Hepatocyte (in vitro differentiated cells): ENCODE results near the gene ENOX1. TPM values are rescaled to one million over a fixed set of nuclear protein-coding genes. Genes with fewer than 3 reads are reported as not detected.

Experiments
- DNase-seq: peaks from one replicate; pipeline ENCODE4 v3.0.0-alpha.2; 2016; ENCODE audit warnings: low spot score
- H2AFZ ChIP-seq: fragments of 200-600 bp; sonication (generic); 2 replicates; pipeline ENCODE4 v1.6.0; 2016; ENCODE audit warnings: antibody characterized with exemption, mild to moderate bottlenecking
- H3K27ac ChIP-seq: fragments of 200-600 bp; sonication (generic); 2 replicates; pipeline ENCODE4 v1.5.1; 2016; ENCODE audit warnings: mild to moderate bottlenecking
- H3K27me3 ChIP-seq: fragments of 200-600 bp; sonication (generic); 2 replicates; pipeline ENCODE4 v1.6.1; 2016
- H3K36me3 ChIP-seq: fragments of 200-600 bp; sonication (generic); replicated peaks from 2 replicates; pipeline ENCODE4 v1.5.1; 2016; ENCODE audit warnings: low read depth; ENCODE audit not compliant: insufficient read depth
- H3K4me1 ChIP-seq: fragments of 200-600 bp; sonication (generic); 2 replicates; pipeline ENCODE4 v1.5.1; 2016; ENCODE audit warnings: mild to moderate bottlenecking, moderate library complexity; ENCODE audit not compliant: insufficient read depth
- H3K4me2 ChIP-seq: fragments of 200-600 bp; sonication (generic); 2 replicates; pipeline ENCODE4 v1.6.0; 2016
- H3K4me3 ChIP-seq: fragments of 200-600 bp; sonication (generic); 2 replicates; pipeline ENCODE4 v1.5.1; 2016; ENCODE audit warnings: mild to moderate bottlenecking
- H3K79me2 ChIP-seq: fragments of 200-600 bp; sonication (generic); 2 replicates; pipeline ENCODE4 v1.6.0; 2017; ENCODE audit warnings: mild to moderate bottlenecking
- H3K9me2 ChIP-seq: fragments of 200-600 bp; sonication (generic); replicated peaks from 2 replicates; pipeline ENCODE4 v1.6.0; 2017; ENCODE audit warnings: mild to moderate bottlenecking; ENCODE audit not compliant: insufficient read depth
- H3K9me3 ChIP-seq: fragments of 200-600 bp; sonication (generic); 2 replicates; pipeline ENCODE4 v1.5.1; 2016; ENCODE audit warnings: low read depth, mild to moderate bottlenecking
- H4K20me1 ChIP-seq: fragments of 200-600 bp; sonication (generic); 2 replicates; pipeline ENCODE4 v1.6.0; 2016; ENCODE audit warnings: mild to moderate bottlenecking; ENCODE audit not compliant: insufficient read depth, poor library complexity, severe bottlenecking
- EZH2 ChIP-seq: fragments of 200-600 bp; sonication (generic); IDR thresholded peaks from 2 replicates; pipeline ENCODE4 v1.6.1; 2016; ENCODE audit warnings: antibody characterized with exemption, mild to moderate bottlenecking, borderline replicate concordance
- EZH2phosphoT487 ChIP-seq: fragments of 200-600 bp; sonication (generic); IDR thresholded peaks from one replicate; pipeline ENCODE4 v1.6.1; 2018; ENCODE audit warnings: antibody characterized with exemption, mild to moderate bottlenecking, low read depth, moderate library complexity; ENCODE audit not compliant: unreplicated experiment, severe bottlenecking
- WGBS: methylation state at CpG from one replicate; pipeline ENCODE4 v1.1.6; 2016; ENCODE audit warnings: low lambda C conversion rate; ENCODE audit errors: missing lambda C conversion rate; 5-methylcytosine and 5-hydroxymethylcytosine counted together
- polyA plus RNA-seq: library from polyadenylated mRNA; unstranded; fragments of >200 nt; fragmentation: Nextera tagmentation; extraction: Ambion mirVana; gene quantifications from 2 replicates; pipeline ENCODE4 v1.2.1, GENCODE V29; 2016
- total RNA-seq: library from RNA; depleted of rRNA; stranded (reverse); fragments of >200 nt; gene quantifications from 2 replicates; pipeline ENCODE4 v1.2.3, GENCODE V29; 2014
- TF ChIP-seq, protein P1 (sequence below): fragments of 200-600 bp; sonication (generic); IDR thresholded peaks from 2 replicates; pipeline ENCODE4 v1.5.1; 2016; ENCODE audit warnings: antibody characterized with exemption, mild to moderate bottlenecking; ENCODE audit not compliant: poor library complexity

The ENOX1 gene
- total and polyA plus RNA-seq, 2 experiments from 2014 or later: 2.4 to 4.0 TPM

DNA sequence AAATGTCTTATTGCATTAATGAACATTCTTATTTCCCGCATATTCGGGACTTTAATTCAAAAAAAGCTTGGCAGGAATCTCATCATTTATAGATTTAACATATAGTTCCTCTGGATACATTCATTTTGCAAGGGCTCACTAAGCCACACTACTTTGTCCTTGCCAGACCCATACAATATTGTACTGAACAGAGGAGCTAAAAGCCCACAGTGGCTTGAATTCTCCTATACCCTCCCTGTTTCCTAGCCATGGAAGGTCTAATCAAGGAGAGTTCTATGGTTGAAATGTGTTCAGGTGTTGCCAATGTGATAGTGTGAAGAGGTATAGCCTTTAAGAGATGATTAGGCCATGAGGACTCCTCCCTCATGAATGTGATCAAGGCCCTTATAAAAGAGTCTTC is 298.9 kb downstream of the ENOX1 start:
- Histone ChIP-seq H3K79me2 (no peaks in the 10 kb centered on the region), H3K4me3 (no peak overlapping the region), H3K4me1 (no peaks in the 10 kb centered on the region), H3K4me2 (no peak overlapping the region), H3K9me2 (no peaks in the 10 kb centered on the region), H2AFZ (no peak overlapping the region), H4K20me1 (no peaks in the 10 kb centered on the region), H3K36me3 (no peaks in the 10 kb centered on the region), H3K27ac (no peak overlapping the region), H3K27me3 (no peaks in the 10 kb centered on the region), H3K9me3 (no peaks in the 10 kb centered on the region)
- WGBS: 84% methylated on average over 2 of the region's 2 CpGs
- no peak for TF ChIP-seq EZH2phosphoT487
- DNase-seq: no peak

DNA sequence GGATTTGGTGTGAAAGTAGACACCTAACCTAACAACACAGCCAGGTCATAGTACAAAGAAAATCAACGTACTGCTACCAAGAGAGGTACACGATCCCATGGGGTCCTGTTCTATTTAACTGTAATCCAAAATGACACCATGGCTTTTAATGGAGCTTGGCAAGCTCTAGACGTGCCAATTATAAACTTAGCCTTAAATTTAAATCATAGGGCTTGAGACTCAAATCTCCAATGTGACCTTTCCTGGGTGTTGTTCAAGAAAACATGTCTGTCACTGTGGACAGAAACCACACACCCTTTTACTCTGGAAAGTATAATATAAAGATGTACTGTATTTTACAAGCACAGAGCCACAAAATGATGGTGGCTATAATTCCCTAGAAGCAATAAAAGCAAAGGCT is 299.3 kb downstream of the ENOX1 start:
- Histone ChIP-seq H3K27ac (no peak overlapping the region), H3K79me2 (no peaks in the 10 kb centered on the region), H4K20me1 (no peaks in the 10 kb centered on the region), H3K36me3 (no peaks in the 10 kb centered on the region), H3K4me3 (no peak overlapping the region), H3K4me1 (no peaks in the 10 kb centered on the region), H3K27me3 (no peaks in the 10 kb centered on the region), H2AFZ (no peak overlapping the region), H3K9me3 (no peaks in the 10 kb centered on the region), H3K9me2 (no peaks in the 10 kb centered on the region), H3K4me2 (no peak overlapping the region)
- WGBS: 54% methylated on average over 3 of the region's 3 CpGs
- TF ChIP-seq EZH2phosphoT487 (no peak), EZH2 (no peak)
- TF ChIP-seq, protein P1, sequence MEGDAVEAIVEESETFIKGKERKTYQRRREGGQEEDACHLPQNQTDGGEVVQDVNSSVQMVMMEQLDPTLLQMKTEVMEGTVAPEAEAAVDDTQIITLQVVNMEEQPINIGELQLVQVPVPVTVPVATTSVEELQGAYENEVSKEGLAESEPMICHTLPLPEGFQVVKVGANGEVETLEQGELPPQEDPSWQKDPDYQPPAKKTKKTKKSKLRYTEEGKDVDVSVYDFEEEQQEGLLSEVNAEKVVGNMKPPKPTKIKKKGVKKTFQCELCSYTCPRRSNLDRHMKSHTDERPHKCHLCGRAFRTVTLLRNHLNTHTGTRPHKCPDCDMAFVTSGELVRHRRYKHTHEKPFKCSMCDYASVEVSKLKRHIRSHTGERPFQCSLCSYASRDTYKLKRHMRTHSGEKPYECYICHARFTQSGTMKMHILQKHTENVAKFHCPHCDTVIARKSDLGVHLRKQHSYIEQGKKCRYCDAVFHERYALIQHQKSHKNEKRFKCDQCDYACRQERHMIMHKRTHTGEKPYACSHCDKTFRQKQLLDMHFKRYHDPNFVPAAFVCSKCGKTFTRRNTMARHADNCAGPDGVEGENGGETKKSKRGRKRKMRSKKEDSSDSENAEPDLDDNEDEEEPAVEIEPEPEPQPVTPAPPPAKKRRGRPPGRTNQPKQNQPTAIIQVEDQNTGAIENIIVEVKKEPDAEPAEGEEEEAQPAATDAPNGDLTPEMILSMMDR: no peak
- no peak for DNase-seq

DNA sequence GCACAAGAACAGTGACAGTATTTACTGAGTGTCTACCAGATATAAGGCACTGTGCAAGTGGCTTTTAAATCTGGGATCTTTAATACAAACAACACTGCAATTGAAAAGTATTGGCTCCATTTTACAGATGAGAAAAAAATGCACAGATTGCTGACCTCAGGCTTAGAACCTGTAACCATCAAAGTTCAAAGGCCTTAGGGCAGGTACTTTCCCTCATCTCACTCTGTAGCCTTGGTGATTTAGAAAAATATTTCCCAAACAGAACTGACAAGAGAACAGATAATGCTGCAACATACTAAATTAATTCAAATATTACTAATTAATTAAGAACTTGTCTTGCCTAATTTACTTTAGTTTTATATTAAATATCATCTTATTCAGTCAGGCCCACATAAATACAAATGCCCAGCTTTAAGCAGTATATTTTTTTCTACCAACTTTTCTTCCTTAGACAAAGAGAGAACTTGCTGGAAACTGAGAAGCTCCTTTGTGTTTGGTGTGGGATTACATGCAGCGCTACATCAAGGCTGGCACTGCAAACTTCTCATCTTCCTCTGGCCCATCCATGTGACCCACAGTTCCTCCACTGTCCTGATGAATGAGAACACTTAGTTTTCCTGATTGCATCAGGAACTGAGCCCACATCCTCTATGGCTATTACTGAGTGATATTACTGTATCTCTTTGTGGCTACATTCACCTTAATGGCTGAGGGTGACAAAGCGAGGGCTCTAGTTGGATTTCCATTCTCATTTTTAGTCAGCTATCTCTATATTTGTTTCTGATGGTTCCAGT is 302.1 kb downstream of the ENOX1 start:
- H3K79me2 ChIP-seq: no peaks in the 10 kb centered on the region
- no peaks in the 10 kb centered on the region for H4K20me1 ChIP-seq
- no peaks in the 10 kb centered on the region for H3K4me1 ChIP-seq
- H3K9me2 ChIP-seq: no peaks in the 10 kb centered on the region
- WGBS: 96% methylated on average over 2 of the region's 2 CpGs
- TF ChIP-seq EZH2phosphoT487 (no peak), EZH2 (no peak)
- TF ChIP-seq, protein P1: no peak
- H3K27ac ChIP-seq: no peak overlapping the region
- no peaks in the 10 kb centered on the region for H3K9me3 ChIP-seq
- H3K36me3 ChIP-seq: no peaks in the 10 kb centered on the region
- no peak overlapping the region for H2AFZ ChIP-seq
- no peaks in the 10 kb centered on the region for H3K27me3 ChIP-seq
- DNase-seq: no peak
- no peak overlapping the region for H3K4me3 ChIP-seq
- H3K4me2 ChIP-seq: no peak overlapping the region

DNA sequence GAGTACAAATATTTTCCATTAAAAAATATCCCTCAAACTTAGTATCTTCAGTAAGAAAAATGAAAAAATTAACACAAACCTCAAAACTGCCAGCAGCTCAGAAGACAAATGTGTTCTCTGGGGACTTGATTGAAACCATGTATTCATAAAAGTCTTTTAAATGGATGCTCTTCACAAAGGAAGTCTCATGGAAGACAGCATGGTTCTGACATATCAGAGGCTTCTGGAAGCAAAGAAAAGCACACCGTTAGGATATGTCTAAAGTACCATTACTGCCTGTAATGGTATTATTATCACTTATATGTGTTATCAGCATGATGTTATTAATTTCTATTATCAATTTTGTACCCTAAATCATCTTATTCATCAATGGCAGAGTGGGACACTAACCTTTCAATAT is 302.8 kb downstream of the ENOX1 start:
- Histone ChIP-seq H3K79me2 (no peaks in the 10 kb centered on the region), H3K27me3 (no peaks in the 10 kb centered on the region), H3K9me3 (no peaks in the 10 kb centered on the region), H4K20me1 (no peaks in the 10 kb centered on the region), H2AFZ (no peak overlapping the region), H3K36me3 (no peaks in the 10 kb centered on the region), H3K4me2 (no peak overlapping the region), H3K27ac (no peak overlapping the region), H3K4me3 (no peak overlapping the region), H3K9me2 (no peaks in the 10 kb centered on the region), H3K4me1 (no peaks in the 10 kb centered on the region)
- DNase-seq: no peak
- TF ChIP-seq, protein P1: no peak
- no peak for TF ChIP-seq EZH2phosphoT487
- no peak for TF ChIP-seq EZH2
- 75% methylated on average over 1 of the region's 1 CpG for WGBS
